HuH-7 (cell line): ENCODE measurements around the gene SERPINA3.
"Not testable (repeated sequence)": the region's sequence is repeated elsewhere in the genome, so short reads cannot be mapped to it uniquely, and the experiment has no call there.

Experiments used
- DNase-seq: peaks from one replicate; pipeline ENCODE4 v3.0.0; 2011; ENCODE audit warnings: low spot score

The SERPINA3 gene

DNA sequence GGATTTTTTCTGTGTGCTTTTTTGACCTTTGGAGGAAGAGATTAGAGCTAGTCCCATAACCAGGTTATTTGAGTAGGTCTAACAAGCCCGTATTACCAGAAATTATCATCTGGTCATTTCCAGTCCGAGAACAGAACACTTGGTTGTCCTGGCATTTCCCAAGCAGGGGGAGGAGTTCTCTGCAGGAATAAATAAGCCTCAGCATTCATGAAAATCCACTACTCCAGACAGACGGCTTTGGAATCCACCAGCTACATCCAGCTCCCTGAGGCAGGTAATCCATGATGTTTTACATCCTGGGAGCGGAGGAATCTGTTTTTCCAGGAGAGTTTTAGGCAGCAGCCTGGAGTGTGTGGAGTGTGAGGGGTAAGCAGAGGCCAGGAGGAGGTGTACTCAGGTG, at the start of gene SERPINA3:
TSS of gene SERPINA3 (plus strand) at position 218 of the 400 bp plus-strand sequence. CDS start 2,051 bp downstream, outside the sequence.
- no peak for DNase-seq

- DNase-seq, result no peak
Measured at GRCh38 chr14:94562941-94563883, 49.0 kb upstream of the SERPINA3 start.

DNA sequence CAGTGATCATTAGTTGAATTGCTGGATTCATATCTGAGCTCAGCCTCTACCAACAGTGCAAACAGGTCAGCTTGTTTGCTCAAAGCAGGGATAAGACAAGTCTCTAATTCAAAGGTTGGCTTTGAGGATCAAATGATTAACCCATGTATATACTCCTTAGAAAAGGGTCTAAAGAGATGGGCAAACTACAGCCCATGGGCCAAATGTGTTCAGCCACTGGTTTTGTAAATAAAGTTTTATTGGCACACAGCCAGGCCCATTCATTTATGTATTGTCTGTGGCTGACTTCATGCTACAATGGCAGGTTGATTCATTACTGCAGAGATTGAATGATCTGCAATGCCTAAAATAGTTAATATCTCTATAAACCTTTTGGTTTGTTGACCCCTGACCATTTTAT, 47.8 kb upstream of the SERPINA3 start:
- DNase-seq, result no peak

DNA sequence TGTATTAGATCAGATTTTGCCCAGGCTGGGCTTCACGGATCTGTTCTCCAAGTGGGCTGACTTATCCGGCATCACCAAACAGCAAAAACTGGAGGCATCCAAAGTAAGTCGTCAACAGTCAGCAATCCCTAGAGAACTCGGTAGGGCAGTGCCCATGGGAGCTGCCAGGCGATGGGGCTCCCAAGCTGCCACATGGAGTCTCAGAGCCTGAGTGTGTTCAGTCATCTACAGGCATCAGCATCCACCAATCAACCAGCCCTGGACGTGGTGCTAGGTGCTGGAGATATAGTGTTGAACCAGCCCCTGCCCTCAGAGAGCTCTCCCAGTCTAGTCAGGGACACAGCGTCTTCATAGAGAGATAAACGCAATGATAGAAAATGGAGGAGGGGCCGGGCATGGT, 44.0 kb upstream of the SERPINA3 start:
- DNase-seq, result no peak

- no peak for DNase-seq
Measured at GRCh38 chr14:94569381-94570001, 42.7 kb upstream of the SERPINA3 start.

DNA sequence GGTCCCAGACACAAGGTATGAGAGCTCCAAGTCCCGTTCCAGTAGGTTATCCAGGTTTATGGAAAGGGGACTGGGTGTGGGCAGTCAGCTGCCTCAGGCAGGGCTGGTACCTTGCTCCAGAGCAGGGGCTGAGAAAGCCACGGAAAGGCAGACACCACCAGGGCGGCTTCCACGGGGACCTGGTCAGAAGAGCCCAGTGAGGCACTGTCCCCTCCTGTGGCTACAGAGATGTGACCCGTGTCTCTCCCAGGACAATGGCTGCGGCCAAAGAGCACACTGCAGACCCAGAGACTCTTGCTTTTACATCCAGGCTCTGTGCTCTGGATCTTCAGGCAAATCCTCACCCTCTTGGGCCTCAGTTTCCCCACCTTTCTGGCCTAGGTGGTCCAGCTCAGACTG, 42.2 kb upstream of the SERPINA3 start:
- DNase-seq, result no peak

GRCh38 chr14:94570440-94570839, 41.8 kb upstream of the SERPINA3 start:
- DNase-seq, result no peak

DNA sequence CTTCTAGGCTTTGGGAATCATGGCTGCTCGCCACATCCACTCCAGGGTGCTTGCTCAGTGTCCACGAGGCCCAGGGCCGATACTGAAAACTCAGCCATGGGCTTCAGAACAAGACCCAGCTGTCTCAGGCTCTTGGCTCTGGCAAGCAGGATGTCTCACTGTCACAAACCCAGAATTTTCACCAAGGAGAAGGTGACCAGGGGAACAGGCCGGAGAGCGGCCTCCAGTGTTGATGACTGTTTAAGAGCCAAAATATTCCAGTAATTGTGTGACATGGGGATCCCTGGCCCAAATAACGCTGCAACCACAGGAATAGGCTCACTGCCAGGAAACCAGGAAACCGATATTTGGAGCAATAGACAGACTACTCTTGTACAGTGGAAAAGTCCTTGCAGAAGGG, 40.8 kb upstream of the SERPINA3 start:
- DNase-seq, result no peak

DNA sequence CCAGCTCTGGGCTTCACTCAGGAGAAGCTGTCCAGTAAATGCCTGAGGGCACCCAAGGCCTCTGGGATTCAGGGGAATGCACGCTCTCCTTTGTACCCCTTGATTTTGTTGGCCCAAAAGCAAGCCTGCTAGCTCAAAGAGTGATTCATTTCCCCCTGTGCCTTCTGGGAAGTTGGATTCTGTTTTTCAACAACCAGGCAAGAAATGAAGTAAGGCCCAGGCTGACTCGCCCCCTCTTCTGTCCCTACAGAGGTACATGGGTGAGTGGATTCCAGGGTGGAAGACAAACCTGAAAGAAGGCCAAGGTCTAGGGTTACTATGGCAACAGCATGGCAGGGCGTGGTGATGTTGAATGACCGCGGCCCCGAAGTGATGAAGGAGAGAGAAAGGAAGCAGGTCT, 40.2 kb upstream of the SERPINA3 start:
- no peak for DNase-seq

DNA sequence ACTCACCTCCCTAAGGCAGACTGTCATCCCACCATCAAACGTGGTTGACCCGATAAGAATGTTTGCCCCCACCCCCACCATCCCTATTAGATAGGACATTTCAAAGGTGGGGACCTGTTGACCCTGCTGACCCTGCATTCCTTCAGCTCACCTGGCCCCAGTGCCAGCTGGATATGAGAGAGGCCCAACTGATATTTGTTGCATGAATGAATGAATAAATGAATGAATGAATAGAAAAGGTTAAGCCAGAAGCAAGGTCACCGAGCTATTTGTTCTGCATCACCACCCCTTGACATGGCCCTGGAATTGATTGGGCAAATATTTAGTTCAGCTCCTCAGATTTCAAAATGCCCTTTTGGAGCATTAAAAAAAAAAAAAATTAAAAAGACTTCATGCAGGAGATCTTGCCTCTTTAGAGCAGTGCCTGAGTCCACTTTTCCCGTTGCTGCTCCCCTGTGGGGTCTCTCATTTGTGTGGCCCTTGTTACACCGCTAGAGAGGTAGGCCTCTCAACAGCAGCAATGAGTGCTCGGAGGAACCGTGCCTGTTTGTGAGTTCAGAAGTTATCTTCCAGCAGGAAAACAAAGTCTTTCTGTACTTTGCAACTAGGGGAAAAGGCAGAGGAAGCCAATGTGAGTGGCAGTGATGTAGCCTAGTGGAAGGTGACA, 39.4 kb upstream of the SERPINA3 start:
- peak; percentile 30 for DNase-seq

DNA sequence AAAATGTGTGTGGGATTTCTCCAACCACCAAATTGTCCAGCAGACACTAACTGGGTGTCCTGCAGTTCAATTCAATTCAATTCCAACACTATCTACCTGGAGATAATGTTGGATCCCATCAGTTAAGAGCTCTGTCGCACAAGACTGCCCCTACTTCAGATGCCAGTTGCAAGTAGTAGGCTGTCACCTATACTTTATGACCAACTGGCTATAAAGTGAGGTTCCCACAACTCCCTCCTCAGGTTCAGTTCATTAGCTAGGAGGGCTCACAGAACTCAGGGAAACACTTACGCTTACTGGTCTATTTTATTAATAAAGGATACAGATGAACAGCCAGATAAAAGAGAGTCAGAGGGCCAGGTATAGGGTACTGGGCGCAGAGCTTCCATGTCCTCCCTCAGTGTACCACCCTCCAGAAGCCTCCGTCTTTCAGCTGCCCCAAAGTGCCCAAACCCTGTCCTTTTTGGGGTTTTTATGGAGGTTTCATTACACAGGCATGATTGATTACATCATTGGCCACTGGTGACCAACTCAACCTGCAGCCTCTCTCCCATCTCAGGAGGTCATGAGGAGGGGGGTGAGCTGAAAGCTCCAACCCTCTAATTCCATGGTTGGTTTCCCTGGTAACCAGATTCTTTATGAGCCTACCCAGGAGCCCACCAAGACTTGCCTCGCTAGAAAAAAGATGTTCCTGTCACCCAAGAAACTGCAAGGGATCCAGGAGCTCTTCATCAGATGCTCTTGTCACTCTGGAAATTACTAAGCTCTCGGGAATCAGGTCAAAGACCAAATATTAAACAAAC, 38.5 kb upstream of the SERPINA3 start:
- no peak for DNase-seq

- no peak for DNase-seq
Measured at GRCh38 chr14:94574336-94574735, 37.9 kb upstream of the SERPINA3 start.

GRCh38 chr14:94575730-94576585, 36.2 kb upstream of the SERPINA3 start:
- no peak for DNase-seq

DNA sequence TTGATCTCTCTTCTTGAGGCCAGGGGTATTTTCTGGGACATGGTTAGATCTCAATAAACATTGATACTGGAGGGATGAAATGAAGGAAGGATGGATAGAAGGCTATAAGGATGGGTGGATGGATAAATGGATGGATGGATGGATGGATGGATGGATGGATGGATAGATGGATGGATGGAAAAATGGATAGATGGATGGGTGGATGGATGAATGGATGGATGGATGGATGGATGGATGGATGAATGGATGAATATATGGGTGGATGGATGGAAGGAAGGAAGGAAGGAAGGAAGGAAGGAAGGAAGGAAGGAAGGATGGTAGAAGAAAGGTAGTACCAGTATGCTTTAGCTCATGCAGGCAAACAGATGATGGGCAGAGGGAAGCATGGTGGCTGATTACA, 34.7 kb upstream of the SERPINA3 start:
- not testable (repeated sequence) for DNase-seq

GRCh38 chr14:94578712-94579111, 33.5 kb upstream of the SERPINA3 start:
- no peak for DNase-seq

- DNase-seq, result peak; percentile 70
Measured at GRCh38 chr14:94581127-94581999, 30.8 kb upstream of the SERPINA3 start, which contains the start of gene SERPINA5. SERPINA5 (plus strand) TSS chr14:94581426; CDS start chr14:94587363, 5,937 bp downstream.

DNA sequence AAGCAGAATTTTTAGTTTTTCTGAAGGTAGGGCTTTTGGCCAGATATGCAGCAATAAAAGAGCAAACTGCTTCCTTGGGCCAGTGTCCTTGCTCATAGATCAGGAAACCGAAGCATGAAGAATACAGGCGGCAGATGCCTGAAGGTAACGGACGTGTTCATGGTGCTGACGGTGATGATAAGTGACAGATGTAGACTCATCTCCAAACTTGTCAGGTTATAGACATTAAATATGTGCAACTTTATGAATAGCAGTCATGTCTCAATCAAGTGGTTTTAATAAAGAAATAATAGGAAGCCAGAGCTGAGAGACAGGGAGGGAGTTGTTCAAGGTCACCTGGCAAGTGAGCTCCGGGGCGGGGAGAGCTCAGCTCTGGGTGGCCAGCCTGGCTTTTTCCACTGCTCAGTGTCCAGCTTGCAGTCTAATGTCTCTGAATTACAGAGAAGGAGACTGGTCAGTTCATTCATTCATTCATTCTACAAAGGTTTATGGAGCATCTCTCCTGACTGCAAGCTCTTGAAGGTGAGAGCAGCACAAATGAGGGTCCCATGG, 29.9 kb upstream of the SERPINA3 start:
- no peak for DNase-seq

- no peak for DNase-seq
Measured at GRCh38 chr14:94582851-94583250, 29.3 kb upstream of the SERPINA3 start.

- no peak for DNase-seq
Measured at GRCh38 chr14:94583557-94583956, 28.6 kb upstream of the SERPINA3 start.
